HepG2 (cell line): ENCODE data around the gene EMP2. TPM values are rescaled to one million over a fixed set of nuclear protein-coding genes. Genes with fewer than 3 reads are reported as not detected.

Source experiments
- ATF5 ChIP-seq: sonication (generic); formaldehyde crosslinking; IDR thresholded peaks from 2 replicates; pipeline ENCODE4 v1.4.0; 2020; ENCODE audit warnings: mild to moderate bottlenecking, low read depth, missing genetic modification reagents
- CBX5 ChIP-seq: sonication (generic); formaldehyde crosslinking; IDR thresholded peaks from 2 replicates; pipeline ENCODE4 v1.4.0; 2020; ENCODE audit warnings: missing genetic modification reagents, borderline replicate concordance
- DMTF1 ChIP-seq: sonication (generic); formaldehyde crosslinking; IDR thresholded peaks from 2 replicates; pipeline ENCODE4 v1.4.0; 2020; ENCODE audit warnings: mild to moderate bottlenecking, missing genetic modification reagents
- ESRRA ChIP-seq: sonication (generic); formaldehyde crosslinking; IDR thresholded peaks from 2 replicates; pipeline ENCODE4 v1.5.1; 2020; ENCODE audit warnings: mild to moderate bottlenecking, low read depth, missing genetic modification reagents
- GRHL1 ChIP-seq: sonication (generic); formaldehyde crosslinking; conservative IDR thresholded peaks from 2 replicates; pipeline ENCODE4 v1.8.0; 2022; ENCODE audit warnings: missing genetic modification reagents
- HMGXB4 ChIP-seq, 2 experiments: sonication (generic) in 1 of 2; formaldehyde crosslinking in 1 of 2; IDR thresholded peaks; 2 replicates each; pipeline versions ENCODE4 v1.4.0 to v1.6.1; 2018 to 2020; ENCODE audit warnings: missing genetic modification reagents in 2 of 2, borderline replicate concordance in 1 of 2, low read depth in 1 of 2, mild to moderate bottlenecking in 1 of 2, missing biosample characterization in 1 of 2
- JUNB ChIP-seq: sonication (generic); formaldehyde crosslinking; IDR thresholded peaks from 2 replicates; pipeline ENCODE4 v1.8.0; 2022; ENCODE audit warnings: missing genetic modification reagents, mild to moderate bottlenecking, borderline replicate concordance
- MBD4 ChIP-seq: IDR thresholded peaks from 2 replicates; pipeline ENCODE4 v1.6.1; 2012; ENCODE audit warnings: low read length, inconsistent platforms, borderline replicate concordance
- MTF2 ChIP-seq: sonication (generic); formaldehyde crosslinking; IDR thresholded peaks from 2 replicates; pipeline ENCODE4 v1.5.0; 2020; ENCODE audit warnings: missing genetic modification reagents, borderline replicate concordance
- PHB2 ChIP-seq: fragments of 450-650 bp; IDR thresholded peaks from 2 replicates; pipeline ENCODE4 v1.6.1; 2018; ENCODE audit not compliant: partially characterized antibody
- POLR2G ChIP-seq: fragments of 200-400 bp; formaldehyde crosslinking; IDR thresholded peaks from 2 replicates; pipeline ENCODE4 v1.6.1; 2018; ENCODE audit warnings: mild to moderate bottlenecking, low read depth, low read length, moderate library complexity
- TOE1 ChIP-seq: sonication (generic); formaldehyde crosslinking; IDR thresholded peaks from 2 replicates; pipeline ENCODE4 v1.4.0; 2020; ENCODE audit warnings: mild to moderate bottlenecking, missing genetic modification reagents
- WIZ ChIP-seq: sonication (generic); formaldehyde crosslinking; IDR thresholded peaks from 2 replicates; pipeline ENCODE4 v1.5.1; 2020; ENCODE audit warnings: mild to moderate bottlenecking, missing genetic modification reagents
- ZBTB46 ChIP-seq: sonication (generic); formaldehyde crosslinking; IDR thresholded peaks from 2 replicates; pipeline ENCODE4 v1.4.0; 2020; ENCODE audit warnings: mild to moderate bottlenecking, missing genetic modification reagents, borderline replicate concordance
- ZNF564 ChIP-seq: sonication (generic); formaldehyde crosslinking; IDR thresholded peaks from 2 replicates; pipeline ENCODE4 v1.8.1; 2023; ENCODE audit warnings: mild to moderate bottlenecking, missing genetic modification reagents
- ZNF580 ChIP-seq: IDR thresholded peaks from 2 replicates; pipeline ENCODE4 v1.6.1; 2016; ENCODE audit warnings: low read depth, borderline replicate concordance
- ZNF691 ChIP-seq: sonication (generic); formaldehyde crosslinking; IDR thresholded peaks from 2 replicates; pipeline ENCODE4 v1.4.0; 2020; ENCODE audit warnings: missing genetic modification reagents, low read depth, mild to moderate bottlenecking, borderline replicate concordance
- polyA plus RNA-seq, 8 experiments: library from polyadenylated mRNA; depleted of rRNA in 3 of 8; stranded (reverse) in 7 of 8; unstranded in 1 of 8; fragments of >200 nt; fragmentation: Illumina TruSeq in 4 of 8; extraction: Trizol in 4 of 8; gene quantifications; 2 replicates each; pipeline versions ENCODE4 v1.2.1 to v1.2.3, GENCODE V29; 2011 to 2016; ENCODE audit warnings: low read depth in 4 of 8, missing spikeins in 1 of 8, mixed read lengths in 1 of 8; ENCODE audit not compliant: insufficient read depth in 1 of 8
- total RNA-seq, 5 experiments: library from RNA; depleted of rRNA; stranded (reverse); fragments of >200 nt; fragmentation: Illumina TruSeq; extraction: Trizol; gene quantifications; 2 replicates each; pipeline ENCODE4 v1.2.3, GENCODE V29; 2016; ENCODE audit warnings: low read depth in 1 of 5

Gene EMP2
- total and polyA plus RNA-seq, 2 of the 13 experiments (the other 11 are each of a cell fraction or from before 2014, with no cell fraction given): 24.6 to 91.2 TPM

GRCh38 chr16:10579965-10580882 lies at the start of gene EMP2 (continued):
- peak; percentile 73 for TF ChIP-seq CBX5 (CRISPR knock-in tag)
- no peak for TF ChIP-seq MBD4
- peak; percentile 97 to 99 for TF ChIP-seq HMGXB4 (CRISPR knock-in tag; IDR thresholded peaks at IDR 0.05; ENCODE audit: borderline replicate concordance in 1 of 2, low read depth in 1 of 2)
- TF ChIP-seq ATF5 (CRISPR knock-in tag): no peak
- TF ChIP-seq DMTF1 (CRISPR knock-in tag): no peak
- TF ChIP-seq JUNB (CRISPR knock-in tag): no peak
- TF ChIP-seq WIZ (CRISPR knock-in tag): peak; percentile 87
- peak; percentile 88 for TF ChIP-seq ZNF564 (CRISPR knock-in tag)
- no peak for TF ChIP-seq PHB2
- TF ChIP-seq TOE1 (CRISPR knock-in tag): no peak
- TF ChIP-seq GRHL1 (CRISPR knock-in tag): no peak
- TF ChIP-seq MTF2: peak; percentile 92
- TF ChIP-seq ZNF580: peak; percentile 82
- peak; percentile 72; the same call in 1 of the 2 replicates for TF ChIP-seq POLR2G
- TF ChIP-seq ESRRA (CRISPR knock-in tag): no peak
- TF ChIP-seq ZBTB46: peak; percentile 85; the same call in 1 of the 2 replicates
- TF ChIP-seq ZNF691 (CRISPR knock-in tag): peak; percentile 96
